OCI-LY7 (cell line): Measurements from ENCODE around the gene NKX1-1.

Experiments
- EZH2phosphoT487 ChIP-seq: fragments of 200-600 bp; sonication (generic); IDR thresholded peaks from 2 replicates; pipeline ENCODE4 v1.6.1; 2018; ENCODE audit warnings: low read depth, borderline replicate concordance, mild to moderate bottlenecking, mixed run types, antibody characterized with exemption, low read length, moderate library complexity, mixed read lengths
- TF ChIP-seq, protein P1 (sequence below): fragments of 200-600 bp; sonication (generic); conservative IDR thresholded peaks from 2 replicates; pipeline ENCODE4 v1.5.1; 2014; ENCODE audit warnings: mild to moderate bottlenecking, antibody characterized with exemption, low read length, moderate library complexity, mixed read lengths

DNA sequence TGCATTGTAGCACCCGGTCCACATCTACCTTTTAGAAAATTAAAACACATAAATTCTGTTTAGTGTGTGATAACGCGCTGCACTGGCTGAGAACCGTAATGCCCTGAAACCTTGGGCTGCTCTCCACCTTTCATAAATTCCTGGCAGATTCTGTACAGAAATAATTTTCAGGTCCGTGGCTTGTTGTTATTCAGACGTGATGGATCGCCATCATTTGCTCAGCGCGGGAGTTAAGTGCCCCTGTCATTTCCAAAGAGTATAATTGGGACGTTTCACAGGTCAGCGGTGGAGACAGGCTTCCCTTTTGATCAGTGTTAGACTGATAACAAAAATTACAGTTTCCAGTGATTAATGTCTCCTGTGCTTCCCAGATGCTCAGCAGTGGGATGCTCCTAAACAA is 42.7 kb downstream of the NKX1-1 start:
- TF ChIP-seq, protein P1, sequence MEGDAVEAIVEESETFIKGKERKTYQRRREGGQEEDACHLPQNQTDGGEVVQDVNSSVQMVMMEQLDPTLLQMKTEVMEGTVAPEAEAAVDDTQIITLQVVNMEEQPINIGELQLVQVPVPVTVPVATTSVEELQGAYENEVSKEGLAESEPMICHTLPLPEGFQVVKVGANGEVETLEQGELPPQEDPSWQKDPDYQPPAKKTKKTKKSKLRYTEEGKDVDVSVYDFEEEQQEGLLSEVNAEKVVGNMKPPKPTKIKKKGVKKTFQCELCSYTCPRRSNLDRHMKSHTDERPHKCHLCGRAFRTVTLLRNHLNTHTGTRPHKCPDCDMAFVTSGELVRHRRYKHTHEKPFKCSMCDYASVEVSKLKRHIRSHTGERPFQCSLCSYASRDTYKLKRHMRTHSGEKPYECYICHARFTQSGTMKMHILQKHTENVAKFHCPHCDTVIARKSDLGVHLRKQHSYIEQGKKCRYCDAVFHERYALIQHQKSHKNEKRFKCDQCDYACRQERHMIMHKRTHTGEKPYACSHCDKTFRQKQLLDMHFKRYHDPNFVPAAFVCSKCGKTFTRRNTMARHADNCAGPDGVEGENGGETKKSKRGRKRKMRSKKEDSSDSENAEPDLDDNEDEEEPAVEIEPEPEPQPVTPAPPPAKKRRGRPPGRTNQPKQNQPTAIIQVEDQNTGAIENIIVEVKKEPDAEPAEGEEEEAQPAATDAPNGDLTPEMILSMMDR = no peak
- no peak for TF ChIP-seq EZH2phosphoT487
